ENCODE data around the gene ATOSA.
A peak's percentile ranks its signal among the peaks of the same experiment; 100 is the strongest.

ATOSA gene, protein sequence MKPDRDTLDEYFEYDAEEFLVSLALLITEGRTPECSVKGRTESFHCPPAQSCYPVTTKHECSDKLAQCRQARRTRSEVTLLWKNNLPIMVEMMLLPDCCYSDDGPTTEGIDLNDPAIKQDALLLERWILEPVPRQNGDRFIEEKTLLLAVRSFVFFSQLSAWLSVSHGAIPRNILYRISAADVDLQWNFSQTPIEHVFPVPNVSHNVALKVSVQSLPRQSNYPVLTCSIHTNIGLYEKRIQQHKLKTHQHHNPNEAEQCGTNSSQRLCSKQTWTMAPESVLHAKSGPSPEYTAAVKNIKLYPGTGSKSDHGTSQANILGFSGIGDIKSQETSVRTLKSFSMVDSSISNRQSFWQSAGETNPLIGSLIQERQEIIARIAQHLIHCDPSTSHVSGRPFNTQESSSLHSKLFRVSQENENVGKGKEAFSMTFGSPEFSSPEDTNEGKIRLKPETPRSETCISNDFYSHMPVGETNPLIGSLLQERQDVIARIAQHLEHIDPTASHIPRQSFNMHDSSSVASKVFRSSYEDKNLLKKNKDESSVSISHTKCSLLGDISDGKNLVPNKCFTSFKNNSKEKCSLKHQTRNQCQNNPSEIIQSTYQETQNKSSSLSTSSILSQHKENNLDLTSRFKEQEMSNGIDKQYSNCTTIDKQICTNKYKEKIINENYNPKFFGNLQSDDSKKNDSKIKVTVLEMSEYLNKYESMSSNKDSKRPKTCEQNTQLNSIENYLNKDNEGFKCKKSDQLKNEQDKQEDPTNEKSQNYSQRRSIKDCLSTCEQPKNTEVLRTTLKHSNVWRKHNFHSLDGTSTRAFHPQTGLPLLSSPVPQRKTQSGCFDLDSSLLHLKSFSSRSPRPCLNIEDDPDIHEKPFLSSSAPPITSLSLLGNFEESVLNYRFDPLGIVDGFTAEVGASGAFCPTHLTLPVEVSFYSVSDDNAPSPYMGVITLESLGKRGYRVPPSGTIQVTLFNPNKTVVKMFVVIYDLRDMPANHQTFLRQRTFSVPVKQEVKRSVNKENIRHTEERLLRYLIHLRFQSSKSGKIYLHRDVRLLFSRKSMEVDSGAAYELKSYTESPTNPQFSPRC

DNA sequence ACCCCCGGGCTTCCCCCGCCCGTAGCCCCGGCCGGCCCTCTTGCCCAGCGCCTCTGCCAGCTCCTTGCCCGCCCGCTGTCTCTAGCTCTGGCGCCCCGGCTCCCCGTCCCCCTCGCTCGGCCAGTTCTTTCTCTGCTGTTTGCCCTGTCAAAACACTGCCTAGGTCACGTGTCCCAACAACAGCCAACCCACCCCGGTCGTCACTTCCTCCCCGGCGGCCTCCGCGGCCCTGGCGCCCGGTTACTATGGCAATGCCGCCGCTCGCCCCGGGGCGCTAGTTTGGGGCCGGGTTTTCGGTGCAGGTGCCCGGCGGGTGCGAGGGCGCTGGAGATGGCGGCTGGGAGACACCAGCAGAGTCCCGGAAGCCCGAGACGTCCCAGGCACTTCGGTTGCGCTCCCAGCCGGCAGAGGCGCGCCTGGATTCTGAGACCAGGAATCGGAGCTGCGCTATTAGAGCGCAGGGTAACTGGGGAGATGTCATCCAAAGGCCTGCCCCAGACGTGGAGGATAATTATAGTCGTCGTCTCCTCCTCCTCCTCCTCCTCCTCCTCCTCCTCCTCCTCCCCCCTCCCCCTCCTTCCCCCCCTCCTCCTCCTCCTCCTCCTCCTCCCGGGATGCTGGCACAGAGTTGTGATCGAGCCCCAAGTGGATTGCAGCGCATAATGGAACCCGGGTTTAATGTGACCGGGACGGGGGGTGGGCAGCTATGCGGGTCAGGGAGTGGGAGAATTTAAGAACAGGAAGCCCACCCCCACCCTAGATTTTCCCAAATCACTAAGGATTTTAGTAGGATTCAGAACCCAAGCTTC lies at the start of gene ATOSA:
TSS of gene ATOSA (minus strand) at position 157 of the 809 bp plus-strand sequence. CDS start 1,367 bp downstream, outside the sequence.
- peak; percentile 89 for DNase-seq

DNA sequence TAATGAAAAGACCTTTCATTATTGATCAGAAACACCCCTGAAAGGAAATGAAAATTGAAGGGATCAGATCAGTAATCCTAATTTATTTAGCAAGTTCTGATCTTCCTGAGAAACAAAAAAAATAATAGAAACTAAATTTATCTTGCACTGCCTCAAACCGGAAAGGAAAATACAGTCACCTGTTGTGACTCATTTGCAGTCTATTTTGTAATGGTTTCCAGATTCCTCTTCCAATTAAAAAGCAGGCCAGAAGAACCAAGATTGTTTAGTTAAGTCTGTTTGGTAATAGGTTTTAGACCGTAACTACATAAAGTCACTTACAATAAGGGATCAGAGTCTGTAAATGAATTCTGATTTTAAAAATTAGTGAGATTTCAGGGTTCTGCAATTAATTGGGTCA lies 49.7 kb upstream of the ATOSA start:
- peak; percentile 53 for DNase-seq

DNA sequence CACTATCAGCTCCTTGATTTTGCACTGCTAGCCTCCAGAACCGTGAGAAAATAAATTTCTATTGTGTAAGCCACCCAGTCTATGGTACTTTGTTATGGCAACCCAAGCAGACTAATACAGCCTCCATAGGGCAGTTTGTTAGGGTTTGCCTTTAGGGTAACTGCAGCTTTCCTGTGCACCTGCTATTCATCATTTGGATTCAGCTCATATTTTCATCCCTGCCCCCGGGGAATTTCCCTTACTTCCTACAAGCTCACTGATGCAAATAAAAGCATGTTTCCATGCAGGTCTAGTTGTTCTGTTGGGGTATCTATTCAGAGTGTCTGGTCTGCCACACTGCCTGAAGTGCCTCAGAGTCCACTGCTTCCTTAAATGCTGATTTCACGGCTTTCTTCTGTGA lies 48.6 kb upstream of the ATOSA start:
- no peak for DNase-seq

DNA sequence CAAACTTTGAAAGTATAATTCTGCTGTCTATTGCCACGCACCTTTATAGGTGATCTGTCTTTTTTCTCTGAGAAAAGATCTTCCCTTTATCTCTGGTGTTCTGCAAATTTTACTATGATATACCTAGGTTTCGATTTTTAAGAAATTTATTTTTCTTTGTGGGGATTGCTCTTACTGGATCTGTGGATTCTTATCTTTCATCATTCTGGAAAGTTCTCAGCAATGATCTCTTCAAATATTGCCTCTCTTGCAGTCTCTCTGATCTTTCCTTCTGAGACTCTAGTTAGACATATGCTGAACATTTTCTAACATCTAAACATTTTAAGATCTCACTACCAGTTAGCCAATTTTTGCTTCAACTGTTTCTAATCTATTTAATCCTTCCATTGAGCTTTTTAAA lies 47.0 kb upstream of the ATOSA start:
- DNase-seq: no peak

DNA sequence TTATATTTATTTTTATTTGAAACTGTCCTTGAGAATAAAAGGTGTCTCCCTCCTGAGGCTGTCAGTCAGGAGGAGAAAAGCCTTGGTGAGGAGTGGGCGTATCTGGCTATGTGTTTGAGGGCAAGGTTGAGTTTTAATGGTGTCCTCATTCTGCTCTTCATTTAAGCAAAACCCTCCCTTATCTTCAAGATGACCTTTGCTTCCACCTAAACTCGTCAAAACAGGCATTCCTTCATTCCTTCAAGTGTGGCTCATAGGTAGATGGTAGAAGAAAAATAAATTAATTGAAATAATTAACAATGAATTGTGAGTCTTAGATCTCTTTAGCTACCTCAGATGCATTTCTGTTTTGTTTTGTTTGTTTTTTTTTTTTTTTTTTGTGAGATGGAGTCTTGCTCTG lies 39.4 kb upstream of the ATOSA start:
- DNase-seq: no peak

DNA sequence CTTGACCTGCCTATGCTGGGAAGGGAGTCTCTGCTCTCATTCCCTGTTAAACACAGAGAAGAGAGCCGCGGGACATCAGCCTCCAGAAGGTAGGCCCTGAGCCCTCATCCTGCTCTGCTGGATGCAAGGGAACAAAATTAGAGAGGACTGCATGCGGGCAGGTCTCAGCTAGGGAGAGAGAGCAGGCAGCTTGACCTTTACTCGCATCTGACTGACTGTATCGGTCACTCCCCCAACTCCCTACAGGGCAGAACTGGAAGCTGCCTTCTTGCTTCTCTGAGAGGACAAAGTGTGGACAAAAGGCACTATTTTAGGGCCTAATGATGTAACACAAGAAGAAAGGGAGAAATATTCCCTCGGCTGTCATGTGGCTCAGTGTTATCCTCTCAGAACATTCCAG lies 38.7 kb upstream of the ATOSA start:
- DNase-seq: no peak

DNA sequence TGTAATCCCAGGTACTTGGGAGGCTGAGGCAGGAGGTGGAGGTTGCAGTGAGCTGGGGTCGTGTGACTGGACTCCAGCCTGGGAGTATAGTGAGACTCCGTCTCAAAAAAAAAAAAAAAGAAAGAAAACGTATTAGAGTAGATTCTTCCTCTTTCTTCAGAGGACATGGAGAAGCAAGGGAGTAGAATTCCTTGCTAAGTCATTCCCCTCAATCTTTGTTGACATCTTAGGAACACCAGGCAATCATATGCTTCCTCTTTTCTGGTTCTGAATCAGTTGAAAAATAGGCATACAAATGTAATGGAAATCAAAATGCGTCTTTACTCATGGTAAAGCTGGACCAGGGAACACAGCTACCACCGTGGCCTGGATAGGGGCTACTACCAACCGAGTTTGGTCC lies 38.3 kb upstream of the ATOSA start:
- no peak for DNase-seq

DNA sequence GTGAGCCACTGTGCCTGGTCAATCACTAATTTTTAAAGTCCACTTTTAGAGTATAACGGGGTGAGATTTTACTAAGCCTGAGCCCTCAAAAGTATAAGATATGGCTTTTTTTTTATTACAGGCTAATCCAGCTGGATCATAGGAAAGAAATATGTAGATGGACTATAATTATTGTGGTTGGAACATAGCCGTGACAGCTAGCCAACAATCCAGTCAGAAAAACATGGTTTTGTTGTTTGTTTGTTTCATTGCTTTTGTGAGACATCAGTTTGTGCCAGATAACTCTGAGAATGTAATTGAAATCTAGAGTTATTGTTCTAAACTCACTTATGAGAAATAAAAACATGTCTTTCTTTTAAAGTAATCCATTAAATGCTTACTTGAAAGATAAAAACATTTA lies 37.3 kb upstream of the ATOSA start:
- no peak for DNase-seq

DNA sequence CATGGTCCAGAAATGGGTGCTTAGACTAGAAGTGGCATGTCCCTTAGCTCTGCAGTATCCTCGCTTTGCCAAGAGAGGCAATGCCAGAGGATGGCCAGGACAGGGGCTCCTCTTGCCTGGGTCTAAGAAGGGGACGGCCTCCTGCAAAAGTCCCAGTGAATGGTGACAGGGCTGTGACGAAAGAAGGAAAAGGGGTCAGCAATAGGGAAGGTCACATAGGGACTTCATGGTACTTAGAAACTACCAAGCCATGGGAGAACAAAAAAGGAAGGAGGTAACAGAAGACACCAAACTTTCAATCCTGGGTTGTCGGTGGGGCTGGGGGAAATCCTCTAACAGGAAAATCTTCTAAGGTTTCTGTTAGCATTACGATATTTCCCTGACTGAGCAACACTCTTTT lies 36.2 kb upstream of the ATOSA start:
- no peak for DNase-seq

DNA sequence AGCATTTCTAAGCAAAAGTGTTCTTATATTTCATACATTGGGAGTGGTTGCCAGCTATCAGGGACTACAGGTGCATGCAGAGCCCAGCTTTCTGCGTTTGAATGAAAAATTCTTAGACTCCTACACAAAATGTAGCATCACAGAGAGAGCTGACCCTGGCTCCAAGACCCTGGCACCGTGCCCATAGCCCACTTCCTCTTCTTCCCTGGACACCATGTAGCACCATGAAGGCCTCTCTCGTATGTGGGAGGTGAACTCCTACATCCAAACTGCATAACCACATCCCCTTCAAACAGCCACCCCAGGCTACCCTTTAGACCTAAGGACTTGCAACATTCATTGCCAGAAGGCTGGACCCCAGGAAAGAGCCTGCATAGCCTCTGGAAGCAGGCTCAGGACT lies 35.8 kb upstream of the ATOSA start:
- no peak for DNase-seq

DNA sequence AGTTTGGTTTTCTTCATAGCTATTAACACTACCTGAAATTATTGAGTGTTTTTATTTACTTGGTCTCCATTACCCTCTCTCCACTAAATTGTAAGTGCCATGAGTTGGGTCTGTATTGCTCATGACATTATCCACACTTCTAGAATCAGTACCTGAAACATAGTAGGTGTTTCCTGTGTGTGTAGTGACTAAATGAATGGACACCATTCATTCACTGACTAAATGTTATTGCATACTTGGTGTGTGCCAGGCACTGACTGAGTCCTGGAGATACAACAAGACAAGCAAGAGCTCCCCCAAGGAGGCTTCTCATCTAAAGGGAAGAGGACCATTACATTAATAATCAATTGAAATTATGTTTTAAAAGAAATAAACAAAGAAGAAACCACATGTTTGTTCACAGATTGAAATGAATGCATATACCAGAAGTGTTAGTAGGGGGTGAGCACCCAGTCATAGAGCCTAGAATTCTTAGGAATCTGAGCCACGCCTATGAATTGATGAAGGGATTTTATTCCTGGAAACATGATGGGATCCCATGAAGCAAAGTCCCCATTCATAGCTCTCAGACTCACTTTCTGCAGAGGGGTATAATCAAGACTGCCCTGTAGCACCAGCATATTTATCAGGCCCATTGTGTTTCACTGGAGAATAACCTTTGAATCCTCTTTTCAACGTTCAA lies 31.7 kb upstream of the ATOSA start:
- DNase-seq: no peak

DNA sequence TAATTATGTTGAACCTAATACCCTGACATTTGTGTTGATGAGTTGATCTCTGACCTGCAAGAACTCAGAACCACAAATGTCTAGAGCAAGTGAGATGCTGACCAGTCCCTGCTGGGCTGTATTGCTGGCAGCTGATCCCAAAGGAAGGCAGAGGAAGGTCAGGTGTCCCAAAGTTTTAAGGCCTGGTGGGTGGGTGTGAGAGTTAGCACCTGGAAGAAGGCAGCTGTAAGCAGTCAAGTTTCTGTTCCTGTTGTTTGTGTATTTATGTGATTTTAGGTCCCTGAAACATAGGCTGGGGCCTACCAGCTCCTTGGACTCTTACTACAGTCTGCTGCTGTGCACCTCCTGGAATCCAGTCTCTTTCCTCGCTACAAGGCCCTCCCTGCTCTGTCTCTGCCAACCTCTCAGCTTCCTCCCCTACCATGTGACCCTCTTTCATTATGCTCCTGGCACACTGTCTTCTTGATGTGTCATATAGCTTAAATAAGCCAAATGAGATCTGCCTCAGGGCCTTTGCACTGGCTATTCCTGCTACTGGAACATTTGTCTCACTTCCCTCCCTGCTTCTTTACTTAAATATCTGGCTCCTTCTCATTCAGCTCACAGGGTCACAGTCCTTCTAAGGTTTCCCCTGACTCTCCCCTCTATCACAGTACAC lies 31.0 kb upstream of the ATOSA start:
- DNase-seq: no peak

DNA sequence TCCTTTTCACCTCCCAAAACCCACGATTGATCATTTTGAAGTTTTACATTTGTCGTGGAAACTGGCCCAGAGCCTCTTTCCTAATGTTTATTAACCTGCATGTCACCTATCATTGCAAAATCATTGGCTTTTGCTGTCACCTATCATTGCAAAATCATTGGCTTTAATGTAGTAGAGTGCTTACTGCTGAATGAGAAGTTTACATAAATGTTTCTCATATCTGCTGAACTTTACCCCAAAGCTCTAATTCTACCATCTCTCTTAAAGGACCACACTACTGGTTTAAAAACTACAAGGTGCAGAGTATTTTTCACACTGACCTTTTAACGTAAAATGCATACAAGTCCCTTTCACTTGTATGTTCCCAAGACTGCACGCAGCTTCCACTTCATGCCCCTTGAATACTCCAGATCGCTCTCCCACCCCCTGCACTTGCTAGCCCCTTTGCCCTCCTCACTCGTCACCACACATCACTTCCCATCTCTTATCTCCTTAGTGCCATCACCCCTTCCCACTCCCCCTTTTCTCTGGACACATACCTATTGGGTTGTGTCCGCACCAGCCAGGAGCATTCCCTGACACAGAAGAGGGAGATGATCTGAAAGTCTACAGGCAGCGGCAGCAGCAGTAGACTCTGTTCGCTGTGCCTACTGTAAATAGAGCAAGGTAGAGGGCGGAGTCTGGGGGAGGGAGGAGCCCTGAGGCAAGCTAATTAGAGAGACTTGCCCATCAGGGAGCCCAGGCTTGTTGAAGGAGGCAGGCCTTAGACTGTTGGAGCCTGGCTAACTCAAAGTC lies 30.2 kb upstream of the ATOSA start:
- DNase-seq: no peak

DNA sequence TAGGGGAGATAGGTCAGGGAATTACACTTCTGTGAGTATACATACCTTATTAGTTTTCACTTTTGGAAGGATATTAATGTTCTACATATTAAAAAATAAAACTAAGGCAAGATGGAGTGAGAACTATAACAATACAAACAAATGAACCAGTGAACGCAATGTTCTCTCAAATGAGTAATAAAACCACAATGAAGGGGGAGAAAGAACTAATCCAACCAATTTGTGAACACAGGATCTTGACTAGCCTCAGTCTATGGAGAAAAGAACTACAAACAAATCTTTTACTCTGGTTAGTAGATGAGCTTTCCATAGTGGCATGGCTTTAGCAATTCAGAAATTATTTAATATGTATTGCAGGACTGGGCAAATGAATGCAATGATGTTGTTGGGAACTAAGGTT lies 26.9 kb upstream of the ATOSA start:
- DNase-seq: no peak

DNA sequence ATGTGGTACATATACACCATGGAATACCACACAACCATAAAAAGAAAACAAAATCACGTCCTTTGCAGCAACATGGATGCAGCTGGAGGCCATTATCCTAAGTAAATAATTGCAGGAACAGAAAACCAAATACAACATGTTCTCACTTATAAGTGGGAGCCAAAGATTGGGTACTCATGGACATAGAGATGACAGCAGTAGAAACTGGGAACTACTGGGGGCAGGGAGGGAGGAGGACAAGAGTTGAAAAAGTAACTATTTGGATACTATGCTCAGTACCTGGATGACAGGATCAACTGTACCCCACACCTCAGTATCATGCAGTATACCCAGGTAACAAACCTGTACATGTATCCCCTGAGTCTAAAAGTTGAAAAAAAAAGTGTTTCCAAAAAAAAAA lies 23.2 kb upstream of the ATOSA start:
- no peak for DNase-seq

DNA sequence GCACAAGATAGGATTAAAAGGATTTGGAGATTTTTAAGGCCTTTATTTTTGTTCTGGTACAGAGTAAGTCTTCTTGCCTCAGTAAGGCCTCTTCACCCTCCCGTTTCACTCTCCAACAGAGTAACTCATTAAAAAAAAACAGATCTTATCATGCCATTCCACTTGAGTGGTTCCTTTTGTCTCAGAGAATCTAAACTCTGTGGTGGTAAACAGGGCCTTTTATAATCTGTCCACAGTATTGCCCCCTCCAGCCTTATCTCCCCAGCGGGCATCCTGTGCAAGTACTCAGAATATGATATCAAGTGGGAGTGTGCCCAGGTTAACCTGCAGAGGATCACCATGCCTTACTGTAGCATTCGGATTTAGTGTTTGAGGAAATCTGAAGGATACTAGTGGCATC lies 20.3 kb upstream of the ATOSA start:
- no peak for DNase-seq

DNA sequence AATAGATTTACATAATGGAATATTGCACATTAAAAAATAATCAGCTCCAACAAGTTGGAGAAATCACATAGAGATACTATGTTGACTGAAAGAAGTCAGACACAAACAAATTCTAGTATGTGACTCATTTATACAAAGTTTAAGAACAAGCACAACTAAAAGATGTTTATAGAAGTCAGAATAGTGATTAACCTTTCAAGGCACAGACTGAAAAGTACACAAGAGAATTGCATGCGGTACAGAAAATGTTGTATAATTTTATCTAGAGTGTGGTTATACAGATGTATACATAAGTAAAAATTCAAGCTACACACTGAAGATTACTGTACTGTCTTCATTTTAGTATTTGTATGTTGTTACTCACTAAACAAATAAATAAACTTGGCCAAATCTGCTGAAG lies 19.3 kb upstream of the ATOSA start:
- no peak for DNase-seq

DNA sequence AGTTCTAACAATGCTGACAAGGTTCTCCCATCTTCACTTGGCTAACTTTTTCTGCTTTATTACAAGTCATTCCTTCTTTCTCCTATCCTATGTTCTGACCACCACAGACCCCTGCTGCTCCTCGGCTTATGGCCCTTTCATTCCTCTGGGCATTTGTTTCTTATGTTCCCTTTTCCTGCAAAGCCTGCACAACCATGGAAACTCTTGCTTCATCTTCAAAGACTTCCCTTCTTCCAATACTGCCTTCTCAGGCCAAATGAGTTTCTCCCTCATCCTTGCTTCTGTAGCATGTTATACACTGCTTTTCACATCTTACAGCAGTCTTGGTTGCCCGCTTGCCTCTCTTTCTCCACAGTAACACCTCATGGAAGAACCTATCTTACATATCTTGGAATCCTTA lies 17.9 kb upstream of the ATOSA start:
- no peak for DNase-seq

DNA sequence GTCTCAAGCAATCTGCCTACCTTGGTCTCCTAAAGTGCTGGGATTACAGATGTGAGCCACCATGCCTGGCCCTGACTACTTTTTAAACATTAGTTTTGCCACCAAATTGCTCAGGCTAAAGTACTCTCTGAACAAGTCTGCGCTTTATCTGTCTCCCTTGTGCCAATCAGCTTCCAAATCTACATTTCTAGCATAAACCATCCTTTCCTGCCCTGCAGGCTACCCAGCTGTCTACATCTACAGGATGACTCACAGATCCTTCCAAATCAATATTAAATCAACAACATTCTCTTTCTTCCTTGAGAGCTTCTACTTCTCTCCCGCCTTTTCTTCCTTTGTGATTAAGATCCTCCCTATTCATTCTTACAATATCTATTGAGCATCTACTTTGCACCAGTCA lies 16.0 kb upstream of the ATOSA start:
- no peak for DNase-seq

DNA sequence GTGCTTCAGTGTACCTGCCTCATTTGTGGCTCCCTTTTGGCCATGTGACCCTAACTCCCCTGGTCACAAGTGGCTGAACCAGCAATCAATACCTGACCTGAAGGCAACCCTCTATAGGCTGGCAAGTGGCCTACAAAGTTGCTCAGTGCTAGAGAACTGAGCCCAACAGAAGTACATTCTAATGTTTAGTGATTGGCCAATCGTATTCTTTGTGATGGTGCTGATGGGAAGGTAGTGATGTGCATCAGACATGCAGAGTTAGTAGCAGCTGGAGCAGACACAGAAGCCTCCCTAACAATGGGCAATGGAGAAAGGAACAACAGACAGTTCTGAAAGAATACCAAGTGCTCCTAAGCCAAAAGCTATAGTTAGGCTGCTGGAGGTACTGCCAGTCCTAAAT lies 10.4 kb upstream of the ATOSA start:
- no peak for DNase-seq

DNA sequence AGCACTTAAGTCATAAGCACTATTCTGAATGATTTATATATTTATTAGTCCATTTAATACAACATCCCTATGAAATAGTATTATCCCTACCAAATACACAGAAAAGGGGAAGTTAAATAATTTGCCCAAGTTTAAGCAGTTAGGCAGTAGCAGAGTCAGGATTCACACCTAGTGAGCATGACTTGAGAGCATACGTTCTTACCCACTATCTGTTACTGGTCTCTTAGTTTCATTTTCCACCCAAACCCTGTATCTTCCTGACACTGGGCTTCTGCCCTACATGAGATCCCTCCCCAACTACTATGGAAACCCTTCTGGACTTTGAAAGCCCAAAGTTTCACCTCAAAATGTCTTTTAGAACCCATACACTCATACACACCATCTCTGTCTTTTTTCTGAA lies 4.4 kb upstream of the ATOSA start:
- no peak for DNase-seq

Data from EL (cell line).